ENCODE results near the gene KCTD1. TPM values are rescaled to one million over a fixed set of nuclear protein-coding genes. Genes with fewer than 3 reads are reported as not detected.

The KCTD1 gene
- polyA plus RNA-seq, 3 donors: 0.40 TPM; not detected in 2

DNA sequence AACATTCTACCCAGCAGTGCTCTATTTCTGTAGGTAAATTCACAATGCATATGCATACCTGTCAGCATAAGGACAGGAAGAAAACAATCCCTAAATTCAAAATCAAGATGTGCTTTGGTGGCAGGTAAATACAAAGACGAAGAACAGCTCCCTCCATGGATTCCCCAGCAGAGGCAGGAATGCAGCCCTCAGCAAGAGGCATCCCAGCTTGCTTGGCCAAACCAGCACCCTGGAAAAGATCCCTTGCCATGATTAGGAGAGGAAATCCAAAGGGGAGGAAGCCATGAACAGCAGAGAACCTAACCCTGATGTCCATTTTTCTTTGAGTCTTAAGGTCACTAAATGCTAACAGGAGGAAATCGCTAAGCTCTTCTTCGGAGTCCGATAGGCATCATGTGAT lies 91.2 kb downstream of the KCTD1 start:
- 100% methylated on average over 1 of the region's 4 CpGs for whole genome bisulfite sequencing (ENCODE audit: insufficient coverage)
- Histone ChIP-seq H3K36me3 (replicated peaks in 1 of 2; ENCODE audit: control insufficient read depth in 1 of 2, insufficient read depth in 2 of 2, low read length in 2 of 2) (no peaks in the 10 kb centered on the region), H3K79me2 (ENCODE audit: insufficient read depth, low read length) (no peaks in the 10 kb centered on the region), H4K20me1 (ENCODE audit: insufficient read depth, low read length) (no peaks in the 10 kb centered on the region), H3K9me3 (replicated peaks in 1 of 2; ENCODE audit: control insufficient read depth in 1 of 2, insufficient read depth in 1 of 2, low read length in 2 of 2) (no peaks in the 10 kb centered on the region), H2AFZ (ENCODE audit: insufficient read depth, low read depth, low read length, poor library complexity, severe bottlenecking) (no peak overlapping the region), H3K9ac (ENCODE audit: insufficient read depth, low read length, poor library complexity, severe bottlenecking) (no peak overlapping the region), H3K4me3 (replicated peaks in 1 of 3; ENCODE audit: low read depth in 2 of 3, low read length in 3 of 3) (no peak overlapping the region), H3K27ac (ENCODE audit: low read depth in 1 of 2, low read length in 2 of 2) (no peak overlapping the region), H3K4me2 (replicated peaks; ENCODE audit: extremely low read depth, low read length, poor library complexity, severe bottlenecking) (no peak overlapping the region), H3K4me1 (ENCODE audit: control insufficient read depth in 1 of 2, insufficient read depth in 2 of 2, low read length in 2 of 2) (peaks cover 6 to 12% of the 10 kb centered on the region in 2 donors), H3K27me3 (ENCODE audit: control insufficient read depth in 2 of 2, insufficient read depth in 2 of 2, low read length in 2 of 2) (no peaks in the 10 kb centered on the region)
- H3K27ac Mint-ChIP-seq: no peak overlapping the region
- H3K4me3 Mint-ChIP-seq: no peak overlapping the region
- intact Hi-C loops (cut with micrococcal nuclease): no loop called here
- TF ChIP-seq, protein P1, sequence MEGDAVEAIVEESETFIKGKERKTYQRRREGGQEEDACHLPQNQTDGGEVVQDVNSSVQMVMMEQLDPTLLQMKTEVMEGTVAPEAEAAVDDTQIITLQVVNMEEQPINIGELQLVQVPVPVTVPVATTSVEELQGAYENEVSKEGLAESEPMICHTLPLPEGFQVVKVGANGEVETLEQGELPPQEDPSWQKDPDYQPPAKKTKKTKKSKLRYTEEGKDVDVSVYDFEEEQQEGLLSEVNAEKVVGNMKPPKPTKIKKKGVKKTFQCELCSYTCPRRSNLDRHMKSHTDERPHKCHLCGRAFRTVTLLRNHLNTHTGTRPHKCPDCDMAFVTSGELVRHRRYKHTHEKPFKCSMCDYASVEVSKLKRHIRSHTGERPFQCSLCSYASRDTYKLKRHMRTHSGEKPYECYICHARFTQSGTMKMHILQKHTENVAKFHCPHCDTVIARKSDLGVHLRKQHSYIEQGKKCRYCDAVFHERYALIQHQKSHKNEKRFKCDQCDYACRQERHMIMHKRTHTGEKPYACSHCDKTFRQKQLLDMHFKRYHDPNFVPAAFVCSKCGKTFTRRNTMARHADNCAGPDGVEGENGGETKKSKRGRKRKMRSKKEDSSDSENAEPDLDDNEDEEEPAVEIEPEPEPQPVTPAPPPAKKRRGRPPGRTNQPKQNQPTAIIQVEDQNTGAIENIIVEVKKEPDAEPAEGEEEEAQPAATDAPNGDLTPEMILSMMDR (IDR thresholded peaks at IDR 0.05): no peak
- H3K36me3 Mint-ChIP-seq: no peaks in the 10 kb centered on the region
- no peak for DNase-seq
- peaks cover 11% of the 10 kb centered on the region for H3K4me1 Mint-ChIP-seq
- H3K9me3 Mint-ChIP-seq: no peaks in the 10 kb centered on the region
- H3K27me3 Mint-ChIP-seq (ENCODE audit: low read depth in 3 of 3): peaks cover 0 to 2% (median 0%) of the 10 kb centered on the region in 3 donors

DNA sequence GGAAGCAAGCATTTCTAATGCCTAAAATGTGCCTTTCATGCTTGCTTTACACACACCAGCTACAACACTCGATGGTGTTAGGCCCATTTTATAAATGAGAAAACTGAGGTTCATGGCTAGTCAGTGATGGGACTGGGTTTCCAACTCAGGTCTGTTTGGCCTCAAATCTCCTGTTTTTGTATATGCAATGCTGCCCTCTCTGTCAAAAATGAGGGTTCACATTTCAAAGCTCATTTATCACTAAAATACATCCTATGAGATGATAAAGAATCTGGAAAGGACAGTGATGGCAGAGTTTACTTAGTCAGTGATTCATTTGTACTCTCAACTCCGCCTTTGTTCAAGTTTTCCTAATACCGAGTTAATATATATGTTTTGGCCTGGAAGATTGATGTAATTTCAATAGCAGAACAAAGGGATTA lies 92.3 kb downstream of the KCTD1 start:
- peaks cover 11% of the 10 kb centered on the region for H3K4me1 Mint-ChIP-seq
- no peak overlapping the region for H2AFZ ChIP-seq (ENCODE audit: insufficient read depth, low read depth, low read length, poor library complexity, severe bottlenecking)
- H3K4me3 Mint-ChIP-seq: no peak overlapping the region
- H3K9me3 ChIP-seq (replicated peaks in 1 of 2; ENCODE audit: control insufficient read depth in 1 of 2, insufficient read depth in 1 of 2, low read length in 2 of 2): no peaks in the 10 kb centered on the region
- intact Hi-C loops (cut with micrococcal nuclease): no loop called here
- H3K27me3 ChIP-seq (ENCODE audit: control insufficient read depth in 2 of 2, insufficient read depth in 2 of 2, low read length in 2 of 2): no peaks in the 10 kb centered on the region
- H3K9ac ChIP-seq (ENCODE audit: insufficient read depth, low read length, poor library complexity, severe bottlenecking): no peak overlapping the region
- H3K27ac ChIP-seq (ENCODE audit: low read depth in 1 of 2, low read length in 2 of 2): no peak overlapping the region
- H3K36me3 Mint-ChIP-seq: no peaks in the 10 kb centered on the region
- no peaks in the 10 kb centered on the region for H3K9me3 Mint-ChIP-seq
- H3K4me2 ChIP-seq (replicated peaks; ENCODE audit: extremely low read depth, low read length, poor library complexity, severe bottlenecking): no peak overlapping the region
- no peaks in the 10 kb centered on the region for H3K36me3 ChIP-seq (replicated peaks in 1 of 2; ENCODE audit: control insufficient read depth in 1 of 2, insufficient read depth in 2 of 2, low read length in 2 of 2)
- no peaks in the 10 kb centered on the region for H4K20me1 ChIP-seq (ENCODE audit: insufficient read depth, low read length)
- 100% methylated on average over 1 of the region's 3 CpGs for WGBS (ENCODE audit: insufficient coverage)
- no peak overlapping the region for H3K4me3 ChIP-seq (replicated peaks in 1 of 3; ENCODE audit: low read depth in 2 of 3, low read length in 3 of 3)
- TF ChIP-seq, protein P1 (IDR thresholded peaks at IDR 0.05): no peak
- no peak for DNase-seq
- no peak overlapping the region for H3K27ac Mint-ChIP-seq
- H3K4me1 ChIP-seq (ENCODE audit: control insufficient read depth in 1 of 2, insufficient read depth in 2 of 2, low read length in 2 of 2): peaks cover 6 to 12% of the 10 kb centered on the region in 2 donors
- H3K79me2 ChIP-seq (ENCODE audit: insufficient read depth, low read length): no peaks in the 10 kb centered on the region
- H3K27me3 Mint-ChIP-seq (ENCODE audit: low read depth in 3 of 3): peaks cover 0 to 5% (median 0%) of the 10 kb centered on the region in 3 donors

Data from CD14-positive monocyte (primary cell).